HepG2 (cell line): Measurements from ENCODE around the gene IKZF5. TPM values are rescaled to one million over a fixed set of nuclear protein-coding genes. Genes with fewer than 3 reads are reported as not detected.

ENCODE experiments used
- ATAC-seq: fragments of 200-7000 bp; cut with Tn5 transposase; 3 replicates; pipeline ENCODE4 v1.9.1; 2020; ENCODE audit warnings: mild to moderate bottlenecking, moderate library complexity
- BruUV-seq: library from RNA; stranded (reverse); fragments of 400-500 nt; replicated peaks from 2 replicates; lab custom pipeline; 2021; lab: Mats Ljungman, UMichigan
- CTCF ChIA-PET: fragments of 300-600 bp; formaldehyde crosslinking; extraction: SDS; loops from one replicate; lab custom pipeline; 2021; ENCODE audit warnings: low total read pairs, inconsistent platforms, low intra/inter-chr PET ratio; lab: Yijun Ruan, JAX
- POLR2A ChIA-PET: fragments of 350-600 bp; sonication (Branson Sonifier 250); formaldehyde crosslinking; loops from one replicate; lab custom pipeline; 2020; ENCODE audit warnings: antibody characterized with exemption, inconsistent platforms; lab: Yijun Ruan, JAX
- DNase-seq: peaks from one replicate; pipeline ENCODE4 v3.0.0-alpha.2; 2015; ENCODE audit warnings: low spot score
- FAIRE-seq: peaks from 3 replicates; lab custom pipeline; 2011; peaks lifted over from hg19 to GRCh38; lab: Jason Lieb, UNC
- H2AFZ ChIP-seq: one replicate; pipeline ENCODE4 v1.6.1; 2011; ENCODE audit warnings: low read length, inconsistent platforms
- H3K27ac ChIP-seq: fragments of 300-600 bp; 3 replicates; pipeline ENCODE4 v1.8.0; 2011; ENCODE audit warnings: mixed run types, mild to moderate bottlenecking, mixed read lengths, low read length, inconsistent platforms; ENCODE audit not compliant: insufficient read depth; ENCODE audit errors: extremely low read length
- H3K27me3 ChIP-seq, 2 experiments: fragments of 200-600 bp in 1 of 2; 2 replicates in 1 of 2; 3 replicates in 1 of 2; pipeline versions ENCODE4 v1.6.0 to v1.8.0; 2011; ENCODE audit warnings: low read length in 2 of 2, mild to moderate bottlenecking in 2 of 2, moderate library complexity in 2 of 2, inconsistent platforms in 1 of 2; ENCODE audit not compliant: insufficient read depth in 2 of 2, control insufficient read depth in 1 of 2
- H3K36me3 ChIP-seq, 2 experiments: fragments of 200-600 bp in 1 of 2; replicated peaks in 1 of 2; 2 replicates in 1 of 2; 3 replicates in 1 of 2; pipeline versions ENCODE4 v1.5.1 to v1.8.0; 2011; ENCODE audit warnings: low read length in 2 of 2, inconsistent platforms in 1 of 2; ENCODE audit not compliant: insufficient read depth in 2 of 2, control insufficient read depth in 1 of 2
- H3K4me1 ChIP-seq: 2 replicates; pipeline ENCODE4 v1.5.1; 2012; ENCODE audit warnings: low read length, inconsistent platforms; ENCODE audit not compliant: insufficient read depth
- H3K4me2 ChIP-seq: 2 replicates; pipeline ENCODE4 v1.6.0; 2011; ENCODE audit warnings: low read depth, low read length, inconsistent platforms
- H3K4me3 ChIP-seq, 3 experiments: fragments of 200-600 bp in 1 of 3; sonication (generic), shearing (Covaris generic) in 1 of 3; replicated peaks in 1 of 3; 2 replicates each; pipeline ENCODE4 v1.5.1; 2011 to 2016; ENCODE audit warnings: low read length in 3 of 3, inconsistent platforms in 2 of 3, low read depth in 2 of 3, mild to moderate bottlenecking in 2 of 3, control low read depth in 1 of 3, mixed read lengths in 1 of 3; ENCODE audit not compliant: insufficient read depth in 1 of 3
- H3K79me2 ChIP-seq: one replicate; pipeline ENCODE4 v1.6.1; 2011; ENCODE audit warnings: low read length, inconsistent platforms; ENCODE audit not compliant: insufficient read depth
- H3K9ac ChIP-seq: 2 replicates; pipeline ENCODE4 v1.6.0; 2011; ENCODE audit warnings: mild to moderate bottlenecking, low read depth, low read length, inconsistent platforms; ENCODE audit not compliant: insufficient read depth
- H3K9me3 ChIP-seq: 2 replicates; pipeline ENCODE4 v1.5.1; 2012; ENCODE audit warnings: mild to moderate bottlenecking, low read length
- H4K20me1 ChIP-seq: 2 replicates; pipeline ENCODE4 v1.6.0; 2011; ENCODE audit warnings: inconsistent platforms, mild to moderate bottlenecking, low read length, moderate library complexity; ENCODE audit not compliant: insufficient read depth
- ELF3 ChIP-seq: IDR thresholded peaks from 2 replicates; pipeline ENCODE4 v1.6.1; 2016; ENCODE audit warnings: missing genetic modification reagents, missing compliant biosample characterization
- HNF4G ChIP-seq, 2 experiments: sonication (generic) in 1 of 2; formaldehyde crosslinking in 1 of 2; IDR thresholded peaks; 2 replicates each; pipeline versions ENCODE4 v1.4.0 to v1.6.1; 2011 to 2020; ENCODE audit warnings: borderline replicate concordance in 2 of 2, low read depth in 2 of 2, mild to moderate bottlenecking in 2 of 2, low read length in 1 of 2, missing genetic modification reagents in 1 of 2, moderate library complexity in 1 of 2
- NRL ChIP-seq: sonication (generic); formaldehyde crosslinking; IDR thresholded peaks from 2 replicates; pipeline ENCODE4 v1.5.0; 2020; ENCODE audit warnings: missing genetic modification reagents, mild to moderate bottlenecking, moderate library complexity, borderline replicate concordance
- PHF20 ChIP-seq: sonication (generic); formaldehyde crosslinking; IDR thresholded peaks from 2 replicates; pipeline ENCODE4 v1.5.0; 2020; ENCODE audit warnings: mild to moderate bottlenecking, missing genetic modification reagents
- RERE ChIP-seq: IDR thresholded peaks from 2 replicates; pipeline ENCODE4 v1.6.1; 2016; ENCODE audit warnings: low read depth, missing genetic modification reagents, missing compliant biosample characterization
- REXO4 ChIP-seq: sonication (generic); formaldehyde crosslinking; IDR thresholded peaks from 2 replicates; pipeline ENCODE4 v1.8.0; 2022; ENCODE audit warnings: missing genetic modification reagents, mild to moderate bottlenecking, borderline replicate concordance
- SMAD9 ChIP-seq: sonication (generic); formaldehyde crosslinking; IDR thresholded peaks from 2 replicates; pipeline ENCODE4 v1.5.1; 2020; ENCODE audit warnings: mild to moderate bottlenecking, missing genetic modification reagents
- SP4 ChIP-seq: sonication (generic); formaldehyde crosslinking; IDR thresholded peaks from 2 replicates; pipeline ENCODE4 v1.8.1; 2023; ENCODE audit warnings: mild to moderate bottlenecking, missing genetic modification reagents
- TBL1XR1 ChIP-seq: fragments of 150-350 bp; IDR thresholded peaks from 2 replicates; pipeline ENCODE4 v1.6.1; 2014; ENCODE audit warnings: borderline replicate concordance, low read length; ENCODE audit not compliant: partially characterized antibody
- YEATS2 ChIP-seq: sonication (generic); formaldehyde crosslinking; IDR thresholded peaks from 2 replicates; pipeline ENCODE4 v1.4.0; 2020; ENCODE audit warnings: missing genetic modification reagents, borderline replicate concordance
- WGBS: methylation state at CpG from one replicate; pipeline ENCODE4 v1.1.6; 2017; ENCODE audit warnings: low lambda C conversion rate; 5-methylcytosine and 5-hydroxymethylcytosine counted together
- in situ Hi-C: cut with HindIII; loops from 2 replicates; pipeline ENCODE4 v1.10.0; 2017; ENCODE audit warnings: low pct_unique_long_range_greater_than_20kb; ENCODE audit not compliant: extremely low pct_ligation_motif_present
- intact Hi-C: fragments of 100-400 bp; cut with micrococcal nuclease; formaldehyde crosslinking; loops from one replicate; pipeline ENCODE4 v1.10.0; 2022; ENCODE audit not compliant: unreplicated experiment
- polyA plus RNA-seq, 8 experiments: library from polyadenylated mRNA; depleted of rRNA in 3 of 8; stranded (reverse) in 7 of 8; unstranded in 1 of 8; fragments of >200 nt; fragmentation: Illumina TruSeq in 4 of 8; extraction: Trizol in 4 of 8; gene quantifications; 2 replicates each; pipeline versions ENCODE4 v1.2.1 to v1.2.3, GENCODE V29; 2011 to 2016; ENCODE audit warnings: low read depth in 4 of 8, missing spikeins in 1 of 8, mixed read lengths in 1 of 8; ENCODE audit not compliant: insufficient read depth in 1 of 8
- total RNA-seq, 5 experiments: library from RNA; depleted of rRNA; stranded (reverse); fragments of >200 nt; fragmentation: Illumina TruSeq; extraction: Trizol; gene quantifications; 2 replicates each; pipeline ENCODE4 v1.2.3, GENCODE V29; 2016; ENCODE audit warnings: low read depth in 1 of 5

The IKZF5 gene
- total and polyA plus RNA-seq, 2 of the 13 experiments (the other 11 are each of a cell fraction or from before 2014, with no cell fraction given): 3.7 to 12.0 TPM

- TF ChIP-seq PHF20 (CRISPR knock-in tag): no peak
These were observed 839 bp downstream of the IKZF5 start (continued) for GRCh38 chr10:123007558-123008354.

DNA sequence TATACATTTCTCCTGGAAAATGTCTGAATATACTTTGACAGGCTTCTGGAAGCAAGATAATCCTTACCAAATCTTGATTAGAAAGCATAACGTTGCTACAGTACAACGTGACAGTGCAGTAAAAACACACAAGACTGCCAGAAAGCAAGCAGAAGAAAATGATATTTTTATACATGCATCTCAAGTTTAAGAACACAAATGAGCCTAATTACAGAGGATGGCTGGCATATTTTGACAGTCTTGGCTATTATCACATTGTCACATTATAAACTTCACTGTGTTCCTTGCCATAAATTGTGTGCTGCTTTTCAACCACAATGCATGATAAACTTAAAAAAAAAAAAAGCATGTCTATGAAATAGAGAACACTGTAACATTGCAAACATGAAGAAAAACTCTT lies 4.3 kb downstream of the IKZF5 start:
- no peak for ATAC-seq
- H4K20me1 ChIP-seq: peaks cover 25% of the 10 kb centered on the region
- 83% methylated on average over 2 of the region's 2 CpGs for WGBS
- no peak overlapping the region for H3K4me3 ChIP-seq
- BruUV-seq: no TSS peak
- peaks cover 88% of the 10 kb centered on the region for H3K79me2 ChIP-seq
- H3K36me3 ChIP-seq: peaks cover 3 to 4% of the 10 kb centered on the region in 2 experiments; a peak in 2 of 5 replicates
- H3K4me1 ChIP-seq: peaks cover 42% of the 10 kb centered on the region
- H3K9ac ChIP-seq: no peak overlapping the region
- no peaks in the 10 kb centered on the region; a peak in 1 of 5 replicates for H3K27me3 ChIP-seq
- no peak overlapping the region for H3K4me2 ChIP-seq
- intact Hi-C loops (no loop called here), in situ Hi-C loops (no loop called here)
- no peak for FAIRE-seq
- no peak overlapping the region for H2AFZ ChIP-seq
- no peak for TF ChIP-seq SP4 (CRISPR knock-in tag)
- no peak for TF ChIP-seq ELF3 (CRISPR knock-in tag)
- DNase-seq: no peak
- POLR2A ChIA-PET: no interaction called here
- CTCF ChIA-PET: no interaction called here
- no peaks in the 10 kb centered on the region for H3K9me3 ChIP-seq
- H3K27ac ChIP-seq: no peak overlapping the region

DNA sequence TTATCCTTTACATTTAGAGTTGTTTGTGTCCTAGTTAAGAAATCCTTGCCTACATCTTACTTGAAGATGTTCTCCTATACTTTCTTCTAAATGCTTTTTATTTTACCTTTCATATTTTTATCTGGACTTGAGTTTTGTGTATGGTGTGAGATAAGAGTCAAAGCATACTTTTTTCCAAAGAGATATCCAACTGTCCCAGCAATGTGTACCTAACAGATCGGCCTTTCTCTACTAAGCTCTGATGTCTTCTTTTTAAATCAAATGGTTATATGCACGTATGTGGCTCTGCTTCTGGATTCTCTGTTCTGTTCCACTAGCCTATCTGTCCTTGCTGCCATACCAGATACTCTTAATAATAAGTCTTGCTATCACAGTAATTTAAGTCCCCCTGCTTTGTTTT lies 7.2 kb downstream of the IKZF5 start:
- peaks cover 73% of the 10 kb centered on the region for H3K79me2 ChIP-seq
- WGBS: 95% methylated on average over 2 of the region's 2 CpGs
- intact Hi-C loops (no loop called here), in situ Hi-C loops (no loop called here)
- ATAC-seq (no peak), DNase-seq (no peak), FAIRE-seq (no peak)
- CTCF ChIA-PET: no interaction called here
- peaks cover 34% of the 10 kb centered on the region for H3K4me1 ChIP-seq
- BruUV-seq: no TSS peak
- H3K9ac ChIP-seq: no peak overlapping the region
- no peak overlapping the region for H2AFZ ChIP-seq
- H4K20me1 ChIP-seq: peaks cover 23% of the 10 kb centered on the region
- no peaks in the 10 kb centered on the region for H3K9me3 ChIP-seq
- POLR2A ChIA-PET: no interaction called here
- H3K27ac ChIP-seq: no peak overlapping the region
- no peak overlapping the region for H3K4me3 ChIP-seq
- peaks cover 10 to 26% of the 10 kb centered on the region in 2 experiments; a peak in 4 of 5 replicates for H3K36me3 ChIP-seq
- no peak overlapping the region for H3K4me2 ChIP-seq
- no peaks in the 10 kb centered on the region for H3K27me3 ChIP-seq
- TF ChIP-seq NRL (no peak), RERE (CRISPR knock-in tag) (no peak), TBL1XR1 (no peak), YEATS2 (no peak), SMAD9 (CRISPR knock-in tag) (no peak), HNF4G (IDR thresholded peaks at IDR 0.05; ENCODE audit: borderline replicate concordance, low read depth, low read length) (no peak), HNF4G (CRISPR knock-in tag; IDR thresholded peaks at IDR 0.05; ENCODE audit: borderline replicate concordance, low read depth) (no peak), REXO4 (CRISPR knock-in tag) (no peak)
